ENCODE results near the gene DTNBP1.

- TF ChIP-seq, protein P1, sequence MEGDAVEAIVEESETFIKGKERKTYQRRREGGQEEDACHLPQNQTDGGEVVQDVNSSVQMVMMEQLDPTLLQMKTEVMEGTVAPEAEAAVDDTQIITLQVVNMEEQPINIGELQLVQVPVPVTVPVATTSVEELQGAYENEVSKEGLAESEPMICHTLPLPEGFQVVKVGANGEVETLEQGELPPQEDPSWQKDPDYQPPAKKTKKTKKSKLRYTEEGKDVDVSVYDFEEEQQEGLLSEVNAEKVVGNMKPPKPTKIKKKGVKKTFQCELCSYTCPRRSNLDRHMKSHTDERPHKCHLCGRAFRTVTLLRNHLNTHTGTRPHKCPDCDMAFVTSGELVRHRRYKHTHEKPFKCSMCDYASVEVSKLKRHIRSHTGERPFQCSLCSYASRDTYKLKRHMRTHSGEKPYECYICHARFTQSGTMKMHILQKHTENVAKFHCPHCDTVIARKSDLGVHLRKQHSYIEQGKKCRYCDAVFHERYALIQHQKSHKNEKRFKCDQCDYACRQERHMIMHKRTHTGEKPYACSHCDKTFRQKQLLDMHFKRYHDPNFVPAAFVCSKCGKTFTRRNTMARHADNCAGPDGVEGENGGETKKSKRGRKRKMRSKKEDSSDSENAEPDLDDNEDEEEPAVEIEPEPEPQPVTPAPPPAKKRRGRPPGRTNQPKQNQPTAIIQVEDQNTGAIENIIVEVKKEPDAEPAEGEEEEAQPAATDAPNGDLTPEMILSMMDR (IDR thresholded peaks at IDR 0.05; ENCODE audit: control extremely low read depth in 1 of 3, insufficient read depth in 1 of 3, low read depth in 1 of 3, low read length in 3 of 3): no peak
- TF ChIP-seq CEBPB (IDR thresholded peaks at IDR 0.05; ENCODE audit: low read depth, low read length): no peak
- TF ChIP-seq GTF2F1 (IDR thresholded peaks at IDR 0.05; ENCODE audit: borderline replicate concordance, low read depth, low read length): no peak
- TF ChIP-seq, protein P2, sequence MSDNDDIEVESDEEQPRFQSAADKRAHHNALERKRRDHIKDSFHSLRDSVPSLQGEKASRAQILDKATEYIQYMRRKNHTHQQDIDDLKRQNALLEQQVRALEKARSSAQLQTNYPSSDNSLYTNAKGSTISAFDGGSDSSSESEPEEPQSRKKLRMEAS (IDR thresholded peaks at IDR 0.05): no peak
- no peak for TF ChIP-seq POLR2AphosphoS5 (IDR thresholded peaks at IDR 0.05; ENCODE audit: low read depth, low read length)
- TF ChIP-seq EP300 (IDR thresholded peaks at IDR 0.05; ENCODE audit: borderline replicate concordance in 1 of 2, low read depth in 2 of 2, low read length in 2 of 2): no peak
- TF ChIP-seq BACH1 (IDR thresholded peaks at IDR 0.05; ENCODE audit: low read length): no peak
- no peak for TF ChIP-seq YY1 (IDR thresholded peaks at IDR 0.05; ENCODE audit: low read depth, low read length)
- TF ChIP-seq CREB1 (IDR thresholded peaks at IDR 0.05): no peak
- no peak for TF ChIP-seq POLR2A (IDR thresholded peaks at IDR 0.05; ENCODE audit: control extremely low read depth in 1 of 2, low read depth in 2 of 2, low read length in 2 of 2)
- no peak for TF ChIP-seq SIN3A (conservative IDR thresholded peaks at IDR 0.05 in 1 of 2, IDR thresholded peaks at IDR 0.05 in 1 of 2; ENCODE audit: low read depth in 1 of 2, low read length in 2 of 2)
- no peak for TF ChIP-seq TAF7 (optimal IDR thresholded peaks at IDR 0.05; ENCODE audit: borderline replicate concordance, low read depth, low read length)
These were observed 130.9 kb downstream of the DTNBP1 start for GRCh38 chr6:15531973-15532372.
